Measurements from ENCODE around the gene WFIKKN2.
A peak's percentile ranks its signal among the peaks of the same experiment; 100 is the strongest.

Gene WFIKKN2

GRCh38 chr17:50839591-50840310 is 4.4 kb downstream of the WFIKKN2 start:
- no peak for TF ChIP-seq FOXM1 (IDR thresholded peaks at IDR 0.05; ENCODE audit: borderline replicate concordance, low read depth)
- TF ChIP-seq USF1 (IDR thresholded peaks at IDR 0.05) = no peak
- no peak for TF ChIP-seq CEBPB (IDR thresholded peaks at IDR 0.05)
- TF ChIP-seq RAD21 (IDR thresholded peaks at IDR 0.05; ENCODE audit: low read depth) = no peak
- TF ChIP-seq YY1 (IDR thresholded peaks at IDR 0.05; ENCODE audit: low read depth) = no peak
- TF ChIP-seq MAX (IDR thresholded peaks at IDR 0.05) = no peak
- TF ChIP-seq TCF12 (IDR thresholded peaks at IDR 0.05; ENCODE audit: low read depth) = no peak
- no peak for TF ChIP-seq EP300 (IDR thresholded peaks at IDR 0.05; ENCODE audit: borderline replicate concordance)
- no peak for TF ChIP-seq TEAD4 (IDR thresholded peaks at IDR 0.05)
- TF ChIP-seq EGR1 (IDR thresholded peaks at IDR 0.05) = no peak
- no peak for TF ChIP-seq TAF1 (IDR thresholded peaks at IDR 0.05; ENCODE audit: low read depth)
- no peak for TF ChIP-seq ZBTB7A (IDR thresholded peaks at IDR 0.05; ENCODE audit: low read depth)
- TF ChIP-seq CREB1 (IDR thresholded peaks at IDR 0.05; ENCODE audit: low read depth) = no peak
- no peak for TF ChIP-seq NFIC (IDR thresholded peaks at IDR 0.05)
- TF ChIP-seq, protein P1, sequence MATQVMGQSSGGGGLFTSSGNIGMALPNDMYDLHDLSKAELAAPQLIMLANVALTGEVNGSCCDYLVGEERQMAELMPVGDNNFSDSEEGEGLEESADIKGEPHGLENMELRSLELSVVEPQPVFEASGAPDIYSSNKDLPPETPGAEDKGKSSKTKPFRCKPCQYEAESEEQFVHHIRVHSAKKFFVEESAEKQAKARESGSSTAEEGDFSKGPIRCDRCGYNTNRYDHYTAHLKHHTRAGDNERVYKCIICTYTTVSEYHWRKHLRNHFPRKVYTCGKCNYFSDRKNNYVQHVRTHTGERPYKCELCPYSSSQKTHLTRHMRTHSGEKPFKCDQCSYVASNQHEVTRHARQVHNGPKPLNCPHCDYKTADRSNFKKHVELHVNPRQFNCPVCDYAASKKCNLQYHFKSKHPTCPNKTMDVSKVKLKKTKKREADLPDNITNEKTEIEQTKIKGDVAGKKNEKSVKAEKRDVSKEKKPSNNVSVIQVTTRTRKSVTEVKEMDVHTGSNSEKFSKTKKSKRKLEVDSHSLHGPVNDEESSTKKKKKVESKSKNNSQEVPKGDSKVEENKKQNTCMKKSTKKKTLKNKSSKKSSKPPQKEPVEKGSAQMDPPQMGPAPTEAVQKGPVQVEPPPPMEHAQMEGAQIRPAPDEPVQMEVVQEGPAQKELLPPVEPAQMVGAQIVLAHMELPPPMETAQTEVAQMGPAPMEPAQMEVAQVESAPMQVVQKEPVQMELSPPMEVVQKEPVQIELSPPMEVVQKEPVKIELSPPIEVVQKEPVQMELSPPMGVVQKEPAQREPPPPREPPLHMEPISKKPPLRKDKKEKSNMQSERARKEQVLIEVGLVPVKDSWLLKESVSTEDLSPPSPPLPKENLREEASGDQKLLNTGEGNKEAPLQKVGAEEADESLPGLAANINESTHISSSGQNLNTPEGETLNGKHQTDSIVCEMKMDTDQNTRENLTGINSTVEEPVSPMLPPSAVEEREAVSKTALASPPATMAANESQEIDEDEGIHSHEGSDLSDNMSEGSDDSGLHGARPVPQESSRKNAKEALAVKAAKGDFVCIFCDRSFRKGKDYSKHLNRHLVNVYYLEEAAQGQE (IDR thresholded peaks at IDR 0.05; ENCODE audit: low read depth) = no peak

GRCh38 chr17:50840311-50840851 is 5.0 kb downstream of the WFIKKN2 start:
- TF ChIP-seq CEBPB (IDR thresholded peaks at IDR 0.05) = no peak
- no peak for TF ChIP-seq USF1 (IDR thresholded peaks at IDR 0.05)

DNA sequence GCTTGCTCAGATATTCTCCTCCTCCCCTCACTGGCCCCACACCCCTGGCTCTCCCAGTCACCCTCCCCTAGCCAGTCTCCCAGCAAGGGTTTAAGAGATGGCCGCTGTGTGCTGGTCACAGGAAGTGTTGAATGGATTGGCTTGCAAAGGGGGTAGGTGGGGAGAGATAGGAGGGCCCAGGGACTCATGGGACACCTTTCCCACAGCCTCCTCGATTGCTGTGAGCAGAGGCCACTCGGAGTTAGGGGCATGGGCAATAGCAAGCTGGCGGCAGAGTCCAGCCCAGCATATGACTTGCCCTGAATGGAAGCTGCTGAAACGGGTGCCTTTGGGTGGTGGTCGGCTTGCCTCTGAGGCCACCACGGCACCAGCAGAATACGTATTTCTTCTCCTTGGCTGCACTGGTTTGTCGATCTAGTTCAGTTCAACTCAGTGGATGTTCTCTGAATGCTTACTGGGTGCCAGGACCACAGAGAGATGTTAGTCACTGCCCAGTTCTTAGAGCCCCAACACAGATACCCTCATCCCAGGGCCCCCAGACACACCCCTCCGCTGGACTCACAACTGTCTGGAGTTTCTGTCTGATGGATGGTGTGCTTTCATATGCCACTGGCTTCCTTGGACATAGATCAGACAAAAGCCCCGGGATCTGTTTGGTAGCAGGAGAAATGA is 6.0 kb downstream of the WFIKKN2 start:
- TF ChIP-seq TCF12 (IDR thresholded peaks at IDR 0.05; ENCODE audit: low read depth) (no peak), RAD21 (IDR thresholded peaks at IDR 0.05; ENCODE audit: low read depth) (no peak), MAX (IDR thresholded peaks at IDR 0.05) (no peak), YY1 (IDR thresholded peaks at IDR 0.05; ENCODE audit: low read depth) (no peak), TAF1 (IDR thresholded peaks at IDR 0.05; ENCODE audit: low read depth) (no peak), FOXM1 (IDR thresholded peaks at IDR 0.05; ENCODE audit: borderline replicate concordance, low read depth) (no peak), ZBTB7A (IDR thresholded peaks at IDR 0.05; ENCODE audit: low read depth) (no peak), USF1 (IDR thresholded peaks at IDR 0.05) (no peak), CREB1 (IDR thresholded peaks at IDR 0.05; ENCODE audit: low read depth) (no peak), EGR1 (IDR thresholded peaks at IDR 0.05) (no peak), CEBPB (IDR thresholded peaks at IDR 0.05) (no peak), EP300 (IDR thresholded peaks at IDR 0.05; ENCODE audit: borderline replicate concordance) (no peak), NFIC (IDR thresholded peaks at IDR 0.05) (no peak), TEAD4 (IDR thresholded peaks at IDR 0.05) (no peak)
- TF ChIP-seq, protein P1 (IDR thresholded peaks at IDR 0.05; ENCODE audit: low read depth) = no peak

GRCh38 chr17:50841949-50842354 is 6.6 kb downstream of the WFIKKN2 start:
- TF ChIP-seq EGR1 (IDR thresholded peaks at IDR 0.05) = no peak
- TF ChIP-seq RAD21 (IDR thresholded peaks at IDR 0.05; ENCODE audit: low read depth) = peak; percentile 92

DNA sequence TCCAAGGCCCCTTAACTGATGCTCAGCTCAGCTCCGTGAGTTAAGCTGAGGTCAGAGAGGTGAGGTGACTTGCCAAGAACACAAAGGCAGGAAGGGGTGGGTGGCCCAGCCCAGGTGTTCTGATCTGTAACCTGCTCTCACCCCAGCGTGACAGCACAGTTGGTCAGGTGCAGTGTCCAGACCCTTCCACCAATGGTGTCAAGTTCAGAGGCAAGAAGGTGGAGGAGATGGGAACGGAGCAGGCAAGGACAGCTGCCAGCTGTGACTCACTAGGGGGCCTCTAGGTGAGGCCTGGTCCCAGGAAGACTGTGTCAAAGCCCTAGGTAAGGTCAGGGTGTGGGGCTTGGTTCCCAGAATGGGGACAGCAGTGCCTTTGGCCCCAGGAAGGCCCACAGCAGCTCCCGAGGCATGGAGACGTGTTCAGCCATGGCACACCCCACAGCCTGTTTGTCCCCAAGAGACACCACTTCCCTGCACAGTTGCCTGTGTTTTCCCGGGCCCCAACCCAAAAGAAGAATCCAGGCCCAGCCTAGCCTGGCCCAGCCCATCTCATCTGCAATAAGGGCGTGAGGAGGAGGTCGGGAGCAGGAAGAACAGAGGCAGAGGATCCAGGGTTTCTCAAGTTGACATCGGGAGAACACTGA is 7.2 kb downstream of the WFIKKN2 start:
- TF ChIP-seq, protein P1 (IDR thresholded peaks at IDR 0.05; ENCODE audit: low read depth) = no peak
- TF ChIP-seq TAF1 (IDR thresholded peaks at IDR 0.05; ENCODE audit: low read depth) = no peak
- no peak for TF ChIP-seq CEBPB (IDR thresholded peaks at IDR 0.05)
